HFF-Myc (cell line): ENCODE results near the gene ZP1.

Experiments used
- DNase-seq: peaks from one replicate; pipeline ENCODE4 v3.0.0-alpha.2; 2011; ENCODE audit warnings: low read depth; ENCODE audit errors: extremely low read depth
- H3K4me3 ChIP-seq: replicated peaks from 2 replicates; pipeline ENCODE4 v1.5.1; 2011; ENCODE audit warnings: low read depth, mild to moderate bottlenecking, control low read depth, low read length
- TF ChIP-seq, protein P1 (sequence below): IDR thresholded peaks from 2 replicates; pipeline ENCODE4 v1.5.1; 2012; ENCODE audit warnings: mild to moderate bottlenecking, low read depth, low read length, control low read depth; ENCODE audit errors: missing control alignments

Gene ZP1

DNA sequence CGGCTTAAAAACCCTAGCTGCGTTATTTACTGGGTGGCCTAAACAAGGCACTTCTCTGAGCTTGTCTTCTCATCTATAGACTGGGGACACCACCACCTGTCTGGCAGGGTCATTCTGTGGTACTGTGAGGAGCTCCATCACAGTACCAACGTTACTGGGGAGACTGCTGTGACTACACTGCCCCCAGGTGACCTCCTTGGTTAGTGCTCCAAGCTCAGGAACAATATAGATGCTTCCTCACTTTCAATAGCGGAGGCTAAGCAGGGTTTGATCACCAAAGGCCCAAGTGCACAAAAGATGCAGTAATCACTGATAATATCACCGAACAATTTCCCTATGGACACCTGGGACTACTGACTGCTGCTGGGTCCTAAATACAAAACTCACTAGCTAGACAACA lies 20.2 kb downstream of the ZP1 start:
- no peak overlapping the region for H3K4me3 ChIP-seq
- TF ChIP-seq, protein P1, sequence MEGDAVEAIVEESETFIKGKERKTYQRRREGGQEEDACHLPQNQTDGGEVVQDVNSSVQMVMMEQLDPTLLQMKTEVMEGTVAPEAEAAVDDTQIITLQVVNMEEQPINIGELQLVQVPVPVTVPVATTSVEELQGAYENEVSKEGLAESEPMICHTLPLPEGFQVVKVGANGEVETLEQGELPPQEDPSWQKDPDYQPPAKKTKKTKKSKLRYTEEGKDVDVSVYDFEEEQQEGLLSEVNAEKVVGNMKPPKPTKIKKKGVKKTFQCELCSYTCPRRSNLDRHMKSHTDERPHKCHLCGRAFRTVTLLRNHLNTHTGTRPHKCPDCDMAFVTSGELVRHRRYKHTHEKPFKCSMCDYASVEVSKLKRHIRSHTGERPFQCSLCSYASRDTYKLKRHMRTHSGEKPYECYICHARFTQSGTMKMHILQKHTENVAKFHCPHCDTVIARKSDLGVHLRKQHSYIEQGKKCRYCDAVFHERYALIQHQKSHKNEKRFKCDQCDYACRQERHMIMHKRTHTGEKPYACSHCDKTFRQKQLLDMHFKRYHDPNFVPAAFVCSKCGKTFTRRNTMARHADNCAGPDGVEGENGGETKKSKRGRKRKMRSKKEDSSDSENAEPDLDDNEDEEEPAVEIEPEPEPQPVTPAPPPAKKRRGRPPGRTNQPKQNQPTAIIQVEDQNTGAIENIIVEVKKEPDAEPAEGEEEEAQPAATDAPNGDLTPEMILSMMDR: peak; percentile 76
- DNase-seq: no peak

DNA sequence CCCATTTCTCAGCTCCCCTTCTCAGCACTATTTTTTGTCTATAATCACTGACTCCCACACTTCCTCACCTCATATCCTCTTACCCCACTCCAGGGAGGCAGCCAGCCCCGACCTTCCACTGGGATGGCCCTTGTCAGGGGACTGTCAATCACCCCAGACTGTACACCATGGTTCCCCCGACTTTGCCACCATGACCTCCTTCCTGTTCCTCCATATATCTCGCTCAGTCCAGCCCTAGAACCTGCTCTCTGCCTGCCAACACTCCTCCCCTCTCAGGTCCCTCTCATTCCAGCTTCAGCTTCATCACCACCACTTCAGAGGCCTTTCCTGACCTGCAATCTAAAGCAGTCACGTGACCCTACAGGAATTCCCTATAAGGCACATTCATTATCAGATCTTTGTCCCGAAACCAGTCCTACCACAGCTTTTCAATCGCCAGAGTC lies 22.5 kb downstream of the ZP1 start:
- H3K4me3 ChIP-seq: no peak overlapping the region
- TF ChIP-seq, protein P1: no peak
- DNase-seq: no peak

DNA sequence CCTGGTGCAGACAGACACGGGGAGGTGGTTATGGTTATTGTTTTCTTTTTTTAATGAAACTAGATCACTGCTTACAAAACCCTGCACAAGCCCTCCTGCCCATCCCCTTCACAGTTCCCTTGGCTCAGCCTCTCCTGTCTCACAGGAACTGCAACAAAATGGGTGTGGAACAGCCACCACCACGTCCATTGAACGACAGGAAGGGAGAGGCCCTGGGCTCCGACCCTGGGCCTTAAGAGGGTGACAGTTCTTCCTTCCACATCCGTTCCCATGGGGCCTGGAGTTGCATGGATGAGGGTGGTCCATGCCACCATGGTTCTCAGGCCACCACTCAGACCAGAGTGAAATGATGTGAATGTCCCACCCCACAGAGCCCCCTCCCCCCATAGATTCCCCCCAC lies 23.4 kb downstream of the ZP1 start:
- TF ChIP-seq, protein P1: no peak
- DNase-seq: no peak
- no peak overlapping the region for H3K4me3 ChIP-seq

DNA sequence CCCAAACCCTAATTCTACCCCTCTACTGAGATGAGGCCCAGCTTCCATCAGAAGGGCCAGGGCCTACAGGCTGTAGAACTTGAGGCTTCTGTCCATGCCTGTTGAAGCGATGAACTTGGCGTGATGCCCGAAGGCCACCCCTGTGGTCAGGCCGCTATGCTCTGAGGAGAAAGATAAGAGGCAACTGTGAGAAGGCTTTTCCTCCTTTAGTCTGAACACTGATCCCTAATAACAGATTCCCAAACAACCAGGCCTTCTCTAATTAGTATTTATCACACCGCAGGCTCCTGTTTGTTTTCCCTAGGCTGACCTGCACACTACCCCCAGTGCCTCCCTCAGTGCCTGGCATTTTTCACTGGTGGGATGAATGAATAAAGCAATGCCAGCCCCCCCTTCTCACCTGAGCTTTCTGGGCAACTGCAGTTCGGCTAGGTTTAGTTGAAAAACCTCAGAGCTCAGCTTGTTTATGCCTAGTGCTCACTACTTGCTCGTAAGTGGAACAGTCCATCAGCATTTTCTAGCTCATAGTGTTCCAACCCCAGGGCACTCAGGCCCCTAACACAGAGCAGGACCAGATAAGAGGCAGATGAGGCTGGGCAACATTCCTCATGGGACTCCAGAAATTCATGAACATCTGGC lies 23.9 kb downstream of the ZP1 start:
- TF ChIP-seq, protein P1: no peak
- DNase-seq: no peak
- H3K4me3 ChIP-seq: no peak overlapping the region

DNA sequence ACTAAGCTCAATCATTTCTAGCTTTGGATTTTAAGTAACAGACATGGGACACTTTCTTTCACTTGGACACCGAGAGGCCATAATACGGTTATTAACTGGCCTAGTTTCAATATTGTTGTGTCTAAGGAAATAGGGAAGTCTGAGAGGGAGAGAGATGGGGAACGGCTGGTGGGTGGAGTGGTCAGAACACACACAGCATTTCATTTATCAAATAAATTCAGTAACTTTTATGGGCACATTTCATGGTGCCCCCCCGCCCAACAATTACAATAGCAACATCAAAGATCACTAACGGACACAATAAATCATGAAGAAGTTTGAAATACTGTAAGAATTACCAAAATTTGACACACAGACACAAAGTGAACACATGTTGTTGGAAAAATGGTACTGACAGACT lies 28.3 kb downstream of the ZP1 start:
- H3K4me3 ChIP-seq: no peak overlapping the region
- no peak for DNase-seq
- TF ChIP-seq, protein P1: no peak

DNA sequence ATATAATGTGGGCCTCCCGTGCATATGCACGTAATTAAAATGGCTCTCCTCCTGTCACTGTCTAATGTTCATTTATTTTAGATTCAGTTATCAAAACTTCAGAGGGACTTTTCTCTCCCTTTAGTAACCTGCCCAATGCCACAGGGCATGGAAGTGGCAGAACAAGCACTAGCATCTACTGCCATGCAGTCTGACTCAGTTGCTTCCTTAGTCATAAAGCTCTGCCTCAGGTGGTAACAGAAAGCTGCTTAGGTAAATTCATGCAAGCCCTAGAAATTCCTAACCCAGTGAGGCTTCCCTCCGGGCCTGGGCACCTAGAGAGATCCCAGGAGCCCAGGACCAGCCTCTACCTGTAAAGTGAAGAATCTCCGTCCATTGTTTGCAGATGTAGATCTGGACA lies 30.2 kb downstream of the ZP1 start:
- TF ChIP-seq, protein P1: no peak
- H3K4me3 ChIP-seq: no peak overlapping the region
- DNase-seq: no peak
